GM13977 (cell line): ENCODE data around the gene PRKRA.

Source experiments
- DNase-seq: peaks from one replicate; pipeline ENCODE4 v3.0.0; 2012; ENCODE audit warnings: low spot score
- CTCF ChIP-seq: IDR thresholded peaks from 2 replicates; pipeline ENCODE4 v1.5.1; 2012; ENCODE audit warnings: mild to moderate bottlenecking, control low read depth; ENCODE audit not compliant: insufficient read depth; ENCODE audit errors: extremely low read depth, missing control alignments
- in situ Hi-C: fragments of 300-500 bp; cut with MboI; formaldehyde crosslinking; loops from one replicate; pipeline ENCODE4 v1.12.0; 2022; ENCODE audit warnings: low sequenced_read_pairs, low pct_unique_long_range_greater_than_20kb, mixed read lengths, inconsistent platforms; ENCODE audit not compliant: unreplicated experiment

PRKRA gene

GRCh38 chr2:178478439-178479274 is 27.7 kb upstream of the PRKRA start, which contains the start of gene FKBP7:
FKBP7 (minus strand) TSS chr2:178478600; CDS start chr2:178478499, 101 bp downstream.
- DNase-seq: peak; percentile 82
- peak; percentile 92 for TF ChIP-seq CTCF
- in situ Hi-C loops: no loop called here

- peak; percentile 42 for DNase-seq
- no peak for TF ChIP-seq CTCF
- in situ Hi-C loops: no loop called here
These were observed 27.1 kb upstream of the PRKRA start for GRCh38 chr2:178478130-178478438.

- in situ Hi-C loops: no loop called here
- DNase-seq: peak; percentile 19
- TF ChIP-seq CTCF: no peak
These were observed 26.6 kb upstream of the PRKRA start for GRCh38 chr2:178477443-178478129.

GRCh38 chr2:178476477-178476876 is 25.5 kb upstream of the PRKRA start:
- no peak for DNase-seq
- no peak for TF ChIP-seq CTCF
- in situ Hi-C loops: no loop called here

- DNase-seq: no peak
- no peak for TF ChIP-seq CTCF
- in situ Hi-C loops: no loop called here
These were observed 23.6 kb upstream of the PRKRA start for GRCh38 chr2:178474560-178474959.

- in situ Hi-C loops: no loop called here
- DNase-seq: no peak
These were observed 23.0 kb upstream of the PRKRA start for GRCh38 chr2:178473931-178474330.

More at GRCh38 chr2:178473931-178474330, 23.0 kb upstream of the PRKRA start:
- TF ChIP-seq CTCF: no peak
